PFSK-1 (cell line): ENCODE results near the gene PCNT.

Experiments used
- FOXP2 ChIP-seq: optimal IDR thresholded peaks from 2 replicates; pipeline ENCODE3; 2011; ENCODE audit warnings: borderline replicate concordance, control low read depth, inconsistent platforms; ENCODE audit not compliant: insufficient read depth; ENCODE audit errors: extremely low read length, extremely low read depth
- POLR2AphosphoS5 ChIP-seq: IDR thresholded peaks from 2 replicates; pipeline ENCODE4 v1.6.1; 2012; ENCODE audit warnings: low read depth, mild to moderate bottlenecking, control low read depth, low read length, moderate library complexity
- REST ChIP-seq, 2 experiments: IDR thresholded peaks; 2 replicates each; pipeline versions ENCODE4 v1.6.1 to v1.8.0; 2011 to 2012; ENCODE audit warnings: low read depth in 2 of 2, low read length in 2 of 2, control low read depth in 1 of 2, inconsistent platforms in 1 of 2, mild to moderate bottlenecking in 1 of 2, moderate library complexity in 1 of 2; ENCODE audit not compliant: insufficient read depth in 1 of 2
- SIN3A ChIP-seq: IDR thresholded peaks from 2 replicates; pipeline ENCODE4 v1.6.1; 2012; ENCODE audit warnings: mild to moderate bottlenecking, low read length, moderate library complexity, borderline replicate concordance; ENCODE audit not compliant: insufficient read depth
- TAF1 ChIP-seq: IDR thresholded peaks from 2 replicates; pipeline ENCODE4 v1.6.1; 2012; ENCODE audit warnings: low read length, control low read depth, borderline replicate concordance; ENCODE audit not compliant: insufficient read depth

Gene PCNT

GRCh38 chr21:46454634-46455390 lies 130.9 kb downstream of the PCNT start:
- no peak for TF ChIP-seq POLR2AphosphoS5
- no peak for TF ChIP-seq FOXP2
- TF ChIP-seq REST (IDR thresholded peaks at IDR 0.05; ENCODE audit: insufficient read depth in 1 of 2, low read depth in 2 of 2, low read length in 2 of 2): no peak
- TF ChIP-seq TAF1: no peak
- TF ChIP-seq SIN3A: no peak

- TF ChIP-seq TAF1 (no peak), POLR2AphosphoS5 (no peak), SIN3A (0 out of 2 replicates have a peak, but pooled peaks have one; percentile 16)
Observed at GRCh38 chr21:46455575-46456385, 131.8 kb downstream of the PCNT start.

GRCh38 chr21:46456750-46457149 lies 132.8 kb downstream of the PCNT start:
- TF ChIP-seq TAF1 (no peak), SIN3A (no peak), FOXP2 (no peak), REST (IDR thresholded peaks at IDR 0.05; ENCODE audit: insufficient read depth in 1 of 2, low read depth in 2 of 2, low read length in 2 of 2) (no peak), POLR2AphosphoS5 (no peak)

GRCh38 chr21:46457801-46458314 lies 133.9 kb downstream of the PCNT start:
- no peak for TF ChIP-seq REST (IDR thresholded peaks at IDR 0.05; ENCODE audit: insufficient read depth in 1 of 2, low read depth in 2 of 2, low read length in 2 of 2)
- no peak for TF ChIP-seq FOXP2
- TF ChIP-seq TAF1: no peak; the same call in 1 of the 2 replicates
- no peak for TF ChIP-seq POLR2AphosphoS5

GRCh38 chr21:46458315-46459023 lies 134.5 kb downstream of the PCNT start, which contains the start of gene DIP2A:
Gene DIP2A (plus strand): TSS chr21:46458891. CDS start chr21:46459132, 241 bp downstream.
- TF ChIP-seq POLR2AphosphoS5: peak; percentile 84
- no peak for TF ChIP-seq FOXP2
- 0 out of 4 replicates have a peak, but pooled peaks of 1 of the 2 experiments have one; percentile 5 for TF ChIP-seq REST (IDR thresholded peaks at IDR 0.05; ENCODE audit: insufficient read depth in 1 of 2, low read depth in 2 of 2, low read length in 2 of 2)
- 0 out of 2 replicates have a peak, but pooled peaks have one; percentile 27 for TF ChIP-seq SIN3A
- peak; percentile 83; the same call in 1 of the 2 replicates for TF ChIP-seq TAF1
